Measurements from ENCODE around the gene UBE2E2.

The UBE2E2 gene

GRCh38 chr3:23182996-23183513 lies 20.1 kb upstream of the UBE2E2 start:
- Histone ChIP-seq H3K9me3 (ENCODE audit: control insufficient read depth, insufficient read depth, low read length) (no peaks in the 10 kb centered on the region), H3K79me2 (ENCODE audit: control insufficient read depth, low read length) (no peaks in the 10 kb centered on the region), H3F3A (ENCODE audit: control insufficient read depth, insufficient read depth) (no peaks in the 10 kb centered on the region; the same call in 1 of the 2 replicates), H3K4me1 (ENCODE audit: control insufficient read depth, low read length) (no peaks in the 10 kb centered on the region), H4K20me1 (ENCODE audit: control insufficient read depth, insufficient read depth, low read depth, low read length) (no peaks in the 10 kb centered on the region), H3K9me2 (replicated peaks; ENCODE audit: control insufficient read depth, low read length) (no peaks in the 10 kb centered on the region), H3K4me2 (ENCODE audit: low read length) (no peak overlapping the region), H3K4me3 (ENCODE audit: low read length) (no peak overlapping the region), H3K27ac (ENCODE audit: low read depth, low read length) (no peak overlapping the region), H3K36me3 (ENCODE audit: control insufficient read depth, low read length) (no peaks in the 10 kb centered on the region), H3K27me3 (ENCODE audit: control insufficient read depth, low read length) (peaks cover 32% of the 10 kb centered on the region)
- TF ChIP-seq EZH2phosphoT487 (IDR thresholded peaks at IDR 0.05; ENCODE audit: borderline replicate concordance, low read length) = no peak
- no peak for TF ChIP-seq CTCF (IDR thresholded peaks at IDR 0.05; ENCODE audit: low read depth, low read length, poor library complexity, severe bottlenecking)

GRCh38 chr3:23183731-23184130 lies 19.4 kb upstream of the UBE2E2 start:
- no peak overlapping the region for H3K4me3 ChIP-seq (ENCODE audit: low read length)
- H3K9me2 ChIP-seq (replicated peaks; ENCODE audit: control insufficient read depth, low read length) = no peaks in the 10 kb centered on the region

GRCh38 chr3:23185861-23186260 lies 17.3 kb upstream of the UBE2E2 start:
- H3K4me3 ChIP-seq (ENCODE audit: low read length) = no peak overlapping the region
- H3K27me3 ChIP-seq (ENCODE audit: control insufficient read depth, low read length) = peaks cover 51% of the 10 kb centered on the region
- no peak overlapping the region for H3K27ac ChIP-seq (ENCODE audit: low read depth, low read length)
- peaks cover 3% of the 10 kb centered on the region; the same call in 1 of the 2 replicates for H3K4me1 ChIP-seq (ENCODE audit: control insufficient read depth, low read length)
- H4K20me1 ChIP-seq (ENCODE audit: control insufficient read depth, insufficient read depth, low read depth, low read length) = no peaks in the 10 kb centered on the region
- no peaks in the 10 kb centered on the region for H3K9me3 ChIP-seq (ENCODE audit: control insufficient read depth, insufficient read depth, low read length)
- H3K9me2 ChIP-seq (replicated peaks; ENCODE audit: control insufficient read depth, low read length) = no peaks in the 10 kb centered on the region
- no peaks in the 10 kb centered on the region; the same call in 1 of the 2 replicates for H3F3A ChIP-seq (ENCODE audit: control insufficient read depth, insufficient read depth)
- H3K4me2 ChIP-seq (ENCODE audit: low read length) = no peak overlapping the region
- no peaks in the 10 kb centered on the region for H3K36me3 ChIP-seq (ENCODE audit: control insufficient read depth, low read length)
- no peak for TF ChIP-seq EZH2phosphoT487 (IDR thresholded peaks at IDR 0.05; ENCODE audit: borderline replicate concordance, low read length)
- no peak for TF ChIP-seq CTCF (IDR thresholded peaks at IDR 0.05; ENCODE audit: low read depth, low read length, poor library complexity, severe bottlenecking)
- H3K79me2 ChIP-seq (ENCODE audit: control insufficient read depth, low read length) = no peaks in the 10 kb centered on the region

More at GRCh38 chr3:23183731-23184130, 19.4 kb upstream of the UBE2E2 start:
- no peak overlapping the region for H3K4me2 ChIP-seq (ENCODE audit: low read length)
- H4K20me1 ChIP-seq (ENCODE audit: control insufficient read depth, insufficient read depth, low read depth, low read length) = no peaks in the 10 kb centered on the region
- TF ChIP-seq CTCF (IDR thresholded peaks at IDR 0.05; ENCODE audit: low read depth, low read length, poor library complexity, severe bottlenecking) (peak; percentile 65), EZH2phosphoT487 (IDR thresholded peaks at IDR 0.05; ENCODE audit: borderline replicate concordance, low read length) (no peak)
- no peaks in the 10 kb centered on the region for H3K4me1 ChIP-seq (ENCODE audit: control insufficient read depth, low read length)
- no peaks in the 10 kb centered on the region; the same call in 1 of the 2 replicates for H3F3A ChIP-seq (ENCODE audit: control insufficient read depth, insufficient read depth)
- peaks cover 38% of the 10 kb centered on the region for H3K27me3 ChIP-seq (ENCODE audit: control insufficient read depth, low read length)
- H3K27ac ChIP-seq (ENCODE audit: low read depth, low read length) = no peak overlapping the region
- no peaks in the 10 kb centered on the region for H3K36me3 ChIP-seq (ENCODE audit: control insufficient read depth, low read length)
- H3K9me3 ChIP-seq (ENCODE audit: control insufficient read depth, insufficient read depth, low read length) = no peaks in the 10 kb centered on the region
- no peaks in the 10 kb centered on the region for H3K79me2 ChIP-seq (ENCODE audit: control insufficient read depth, low read length)
